OCI-LY1 (cell line): ENCODE data around the gene SPIN1.

Experiments used
- H2AFZ ChIP-seq: fragments of 200-600 bp; sonication (generic), shearing (Covaris generic); 2 replicates; pipeline ENCODE4 v1.6.0; 2014; ENCODE audit warnings: antibody characterized with exemption, mild to moderate bottlenecking, low read length
- H3F3A ChIP-seq: fragments of 200-600 bp; sonication (generic), shearing (Covaris generic); 2 replicates; pipeline ENCODE4 v1.6.0; 2014; ENCODE audit warnings: mild to moderate bottlenecking, antibody characterized with exemption, low read length, moderate library complexity; ENCODE audit not compliant: insufficient read depth
- H3K27ac ChIP-seq: fragments of 200-600 bp; sonication (generic); 2 replicates; pipeline ENCODE4 v1.5.1; 2014; ENCODE audit warnings: low read length, mixed run types, mild to moderate bottlenecking, low read depth; ENCODE audit not compliant: poor library complexity, severe bottlenecking
- H3K27me3 ChIP-seq: fragments of 200-600 bp; sonication (generic); 2 replicates; pipeline ENCODE4 v1.6.0; 2014; ENCODE audit warnings: antibody characterized with exemption, mild to moderate bottlenecking, low read length, moderate library complexity; ENCODE audit not compliant: insufficient read depth
- H3K36me3 ChIP-seq: fragments of 200-600 bp; sonication (generic); 2 replicates; pipeline ENCODE4 v1.6.1; 2014; ENCODE audit warnings: mild to moderate bottlenecking, antibody characterized with exemption, low read length, moderate library complexity, mixed read lengths; ENCODE audit not compliant: insufficient read depth
- H3K4me1 ChIP-seq: fragments of 200-600 bp; sonication (generic); 2 replicates; pipeline ENCODE4 v1.5.1; 2014; ENCODE audit warnings: mild to moderate bottlenecking, low read length, moderate library complexity; ENCODE audit not compliant: insufficient read depth, severe bottlenecking
- H3K4me2 ChIP-seq: fragments of 200-600 bp; sonication (generic), shearing (Covaris generic); 2 replicates; pipeline ENCODE4 v1.6.1; 2014; ENCODE audit warnings: low read length
- H3K4me3 ChIP-seq: fragments of 200-600 bp; sonication (generic); 2 replicates; pipeline ENCODE4 v1.5.1; 2014; ENCODE audit warnings: low read length, low read depth, mild to moderate bottlenecking, mixed read lengths; ENCODE audit not compliant: poor library complexity, severe bottlenecking
- H3K79me2 ChIP-seq: fragments of 200-600 bp; shearing (Covaris generic); 2 replicates; pipeline ENCODE4 v1.6.1; 2016; ENCODE audit warnings: mixed run types, low read length, mixed read lengths; ENCODE audit not compliant: insufficient read depth
- H3K9ac ChIP-seq: fragments of 200-600 bp; sonication (generic), shearing (Covaris generic); 2 replicates; pipeline ENCODE4 v1.6.1; 2014; ENCODE audit warnings: mild to moderate bottlenecking, low read length, mixed read lengths
- H3K9me2 ChIP-seq: fragments of 200-600 bp; sonication (generic), shearing (Covaris generic); 2 replicates; pipeline ENCODE4 v1.6.1; 2014; ENCODE audit warnings: low read depth, mild to moderate bottlenecking, low read length, mixed read lengths
- H3K9me3 ChIP-seq: fragments of 200-600 bp; shearing (Covaris generic); 2 replicates; pipeline ENCODE4 v1.6.1; 2014; ENCODE audit warnings: low read length, mixed read lengths
- H4K20me1 ChIP-seq: fragments of 200-600 bp; sonication (generic), shearing (Covaris generic); 2 replicates; pipeline ENCODE4 v1.6.0; 2016; ENCODE audit warnings: mild to moderate bottlenecking, low read length; ENCODE audit not compliant: insufficient read depth
- EZH2 ChIP-seq: fragments of 200-600 bp; sonication (generic), shearing (Covaris generic); IDR thresholded peaks from 2 replicates; pipeline ENCODE4 v1.8.0; 2017; ENCODE audit warnings: borderline replicate concordance, mixed run types, mild to moderate bottlenecking, antibody characterized with exemption, low read length, moderate library complexity, mixed read lengths
- TF ChIP-seq, protein P1 (sequence below): fragments of 200-600 bp; sonication (generic), shearing (Covaris generic); IDR thresholded peaks from 2 replicates; pipeline ENCODE4 v1.5.1; 2017; ENCODE audit warnings: mild to moderate bottlenecking, antibody characterized with exemption, low read length, moderate library complexity, mixed read lengths

SPIN1 gene

GRCh38 chr9:88418715-88419540 lies 30.7 kb downstream of the SPIN1 start:
- Histone ChIP-seq H3F3A (no peaks in the 10 kb centered on the region; the same call in 1 of the 2 replicates), H3K4me3 (no peak overlapping the region), H4K20me1 (no peaks in the 10 kb centered on the region), H3K4me2 (no peak overlapping the region), H3K36me3 (peaks cover 44% of the 10 kb centered on the region), H3K9me3 (peaks cover 21% of the 10 kb centered on the region), H3K27me3 (no peaks in the 10 kb centered on the region), H2AFZ (no peak overlapping the region), H3K27ac (no peak overlapping the region), H3K9me2 (no peaks in the 10 kb centered on the region), H3K79me2 (0 out of 2 replicates have a peak, but pooled peaks cover 6% of the 10 kb centered on the region), H3K4me1 (no peaks in the 10 kb centered on the region), H3K9ac (no peak overlapping the region)
- TF ChIP-seq, protein P1, sequence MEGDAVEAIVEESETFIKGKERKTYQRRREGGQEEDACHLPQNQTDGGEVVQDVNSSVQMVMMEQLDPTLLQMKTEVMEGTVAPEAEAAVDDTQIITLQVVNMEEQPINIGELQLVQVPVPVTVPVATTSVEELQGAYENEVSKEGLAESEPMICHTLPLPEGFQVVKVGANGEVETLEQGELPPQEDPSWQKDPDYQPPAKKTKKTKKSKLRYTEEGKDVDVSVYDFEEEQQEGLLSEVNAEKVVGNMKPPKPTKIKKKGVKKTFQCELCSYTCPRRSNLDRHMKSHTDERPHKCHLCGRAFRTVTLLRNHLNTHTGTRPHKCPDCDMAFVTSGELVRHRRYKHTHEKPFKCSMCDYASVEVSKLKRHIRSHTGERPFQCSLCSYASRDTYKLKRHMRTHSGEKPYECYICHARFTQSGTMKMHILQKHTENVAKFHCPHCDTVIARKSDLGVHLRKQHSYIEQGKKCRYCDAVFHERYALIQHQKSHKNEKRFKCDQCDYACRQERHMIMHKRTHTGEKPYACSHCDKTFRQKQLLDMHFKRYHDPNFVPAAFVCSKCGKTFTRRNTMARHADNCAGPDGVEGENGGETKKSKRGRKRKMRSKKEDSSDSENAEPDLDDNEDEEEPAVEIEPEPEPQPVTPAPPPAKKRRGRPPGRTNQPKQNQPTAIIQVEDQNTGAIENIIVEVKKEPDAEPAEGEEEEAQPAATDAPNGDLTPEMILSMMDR: no peak
- TF ChIP-seq EZH2: no peak

DNA sequence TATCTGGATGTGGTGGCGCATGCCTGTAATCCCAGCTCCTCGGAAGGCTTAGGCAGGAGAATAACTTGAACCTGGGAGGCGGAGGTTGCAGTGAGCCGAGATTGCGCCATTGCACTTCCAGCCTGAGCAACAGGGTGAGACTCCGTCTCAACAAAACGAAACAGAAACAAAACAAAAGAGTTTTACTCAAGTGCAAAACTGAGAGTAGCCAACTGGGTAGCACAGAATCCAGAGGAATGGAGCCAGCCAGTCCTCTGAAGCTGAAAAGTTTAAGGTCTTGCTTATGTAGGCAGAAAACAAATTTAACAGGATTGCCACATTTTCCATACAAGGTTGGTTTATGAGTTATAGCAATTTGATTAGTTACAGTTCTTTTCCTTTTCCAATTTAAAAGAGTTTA lies 32.0 kb downstream of the SPIN1 start:
- no peaks in the 10 kb centered on the region for H3K79me2 ChIP-seq
- peaks cover 14% of the 10 kb centered on the region; the same call in 1 of the 2 replicates for H3K9me3 ChIP-seq
- H3K36me3 ChIP-seq: peaks cover 44% of the 10 kb centered on the region
- no peak overlapping the region for H3K4me2 ChIP-seq
- TF ChIP-seq EZH2: no peak
- TF ChIP-seq, protein P1: no peak
- H3K27me3 ChIP-seq: no peaks in the 10 kb centered on the region
- no peaks in the 10 kb centered on the region for H3K4me1 ChIP-seq
- H3K9me2 ChIP-seq: no peaks in the 10 kb centered on the region
- H3K27ac ChIP-seq: no peak overlapping the region
- no peaks in the 10 kb centered on the region; the same call in 1 of the 2 replicates for H3F3A ChIP-seq
- H2AFZ ChIP-seq: no peak overlapping the region
- no peaks in the 10 kb centered on the region for H4K20me1 ChIP-seq
- H3K4me3 ChIP-seq: no peak overlapping the region
- H3K9ac ChIP-seq: no peak overlapping the region

GRCh38 chr9:88421348-88421747 lies 33.1 kb downstream of the SPIN1 start:
- H3K4me3 ChIP-seq: no peak overlapping the region
- H3K9me2 ChIP-seq: no peaks in the 10 kb centered on the region
- H3K27me3 ChIP-seq: no peaks in the 10 kb centered on the region
- no peak overlapping the region for H3K9ac ChIP-seq
- H3F3A ChIP-seq: no peaks in the 10 kb centered on the region
- no peak overlapping the region for H3K27ac ChIP-seq
- no peaks in the 10 kb centered on the region; the same call in 1 of the 2 replicates for H3K79me2 ChIP-seq
- peaks cover 44% of the 10 kb centered on the region for H3K36me3 ChIP-seq
- no peak overlapping the region for H2AFZ ChIP-seq
- peaks cover 14% of the 10 kb centered on the region; the same call in 1 of the 2 replicates for H3K9me3 ChIP-seq
- H4K20me1 ChIP-seq: no peaks in the 10 kb centered on the region
- H3K4me1 ChIP-seq: no peaks in the 10 kb centered on the region
- TF ChIP-seq EZH2: no peak
- TF ChIP-seq, protein P1: no peak
- no peak overlapping the region for H3K4me2 ChIP-seq
